HG03196 (cell line): ENCODE results near the gene MAP2K1.
A peak's percentile ranks its signal among the peaks of the same experiment; 100 is the strongest.
"Not testable (repeated sequence)": the region's sequence is repeated elsewhere in the genome, so short reads cannot be mapped to it uniquely, and the experiment has no call there.

Source experiments
- ATAC-seq: cut with Tn5 transposase; IDR thresholded peaks from one replicate; pipeline ENCODE4 v1.9.1; 2021; ENCODE audit not compliant: unreplicated experiment

The MAP2K1 gene

DNA sequence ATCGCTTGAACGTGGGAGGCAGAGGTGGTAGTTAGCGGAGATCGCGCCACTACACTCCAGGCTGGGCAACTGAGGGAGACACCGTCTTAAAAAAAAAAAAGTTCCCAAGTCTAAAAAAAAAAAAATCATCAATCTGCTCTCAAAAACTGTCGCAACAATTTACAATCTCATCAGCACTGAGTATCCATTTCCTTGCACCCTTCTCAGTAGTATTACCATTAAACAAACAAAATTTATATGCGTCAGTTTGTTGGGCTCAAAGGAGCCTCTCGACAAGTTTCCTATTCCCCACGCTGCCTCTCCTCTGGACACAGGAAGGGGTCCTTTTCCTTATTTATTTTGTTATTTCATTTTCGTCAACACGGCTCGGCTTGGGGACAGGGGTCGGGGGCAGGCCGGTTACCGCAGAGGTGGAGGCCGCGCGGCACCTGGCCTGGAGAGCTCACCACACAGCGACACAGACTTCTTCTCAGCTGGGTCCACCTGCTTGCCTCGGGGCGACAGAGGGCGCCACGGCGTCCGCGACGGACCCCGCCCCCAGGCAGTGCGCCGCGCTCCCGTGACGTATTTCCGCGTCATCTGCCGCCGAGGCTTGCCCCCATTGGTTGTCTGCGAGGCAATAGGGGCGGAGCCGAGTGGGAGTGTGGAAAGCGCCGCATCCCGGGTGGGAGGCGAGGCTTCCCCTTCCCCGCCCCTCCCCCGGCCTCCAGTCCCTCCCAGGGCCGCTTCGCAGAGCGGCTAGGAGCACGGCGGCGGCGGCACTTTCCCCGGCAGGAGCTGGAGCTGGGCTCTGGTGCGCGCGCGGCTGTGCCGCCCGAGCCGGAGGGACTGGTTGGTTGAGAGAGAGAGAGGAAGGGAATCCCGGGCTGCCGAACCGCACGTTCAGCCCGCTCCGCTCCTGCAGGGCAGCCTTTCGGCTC lies at the start of gene MAP2K1:
Gene MAP2K1, plus strand, starts transcription at position 709 of the 920 bp plus-strand sequence. CDS start 436 bp downstream, outside the sequence.
- peak; percentile 71 for ATAC-seq

DNA sequence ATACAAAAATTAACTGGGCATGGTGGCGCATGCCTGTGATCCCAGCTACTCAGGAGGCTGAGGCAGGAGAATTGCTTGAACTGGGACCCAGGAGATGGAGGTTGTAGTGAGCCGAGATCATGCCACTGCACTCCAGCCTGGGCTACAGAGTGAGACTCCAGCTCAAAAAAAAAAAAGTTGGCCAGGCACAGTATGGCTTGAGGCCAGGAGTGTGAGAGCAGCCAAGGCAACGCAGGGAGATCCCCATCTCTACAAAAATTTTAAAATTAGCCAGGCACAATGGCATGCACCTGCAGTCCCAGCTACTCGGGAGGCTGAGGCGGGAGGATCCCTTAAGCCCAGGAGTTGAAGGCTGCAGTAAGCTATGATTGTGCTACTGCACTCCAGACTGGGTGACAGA lies 38.2 kb upstream of the MAP2K1 start:
- ATAC-seq, result not testable (repeated sequence)

DNA sequence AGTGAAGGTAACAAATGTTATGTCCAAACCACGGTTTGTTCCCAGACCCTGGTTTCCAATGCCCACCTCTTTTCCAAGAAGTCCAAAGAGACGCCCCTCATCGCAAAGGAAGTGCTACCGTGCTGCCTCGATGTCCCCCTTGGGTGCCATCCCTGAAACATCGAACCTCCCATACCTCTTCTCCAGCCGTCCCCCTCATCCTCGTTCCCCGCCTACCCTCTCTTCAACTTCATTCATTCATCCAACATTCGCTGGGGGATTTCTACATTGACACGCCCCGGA lies 30.7 kb upstream of the MAP2K1 start:
- no peak for ATAC-seq

DNA sequence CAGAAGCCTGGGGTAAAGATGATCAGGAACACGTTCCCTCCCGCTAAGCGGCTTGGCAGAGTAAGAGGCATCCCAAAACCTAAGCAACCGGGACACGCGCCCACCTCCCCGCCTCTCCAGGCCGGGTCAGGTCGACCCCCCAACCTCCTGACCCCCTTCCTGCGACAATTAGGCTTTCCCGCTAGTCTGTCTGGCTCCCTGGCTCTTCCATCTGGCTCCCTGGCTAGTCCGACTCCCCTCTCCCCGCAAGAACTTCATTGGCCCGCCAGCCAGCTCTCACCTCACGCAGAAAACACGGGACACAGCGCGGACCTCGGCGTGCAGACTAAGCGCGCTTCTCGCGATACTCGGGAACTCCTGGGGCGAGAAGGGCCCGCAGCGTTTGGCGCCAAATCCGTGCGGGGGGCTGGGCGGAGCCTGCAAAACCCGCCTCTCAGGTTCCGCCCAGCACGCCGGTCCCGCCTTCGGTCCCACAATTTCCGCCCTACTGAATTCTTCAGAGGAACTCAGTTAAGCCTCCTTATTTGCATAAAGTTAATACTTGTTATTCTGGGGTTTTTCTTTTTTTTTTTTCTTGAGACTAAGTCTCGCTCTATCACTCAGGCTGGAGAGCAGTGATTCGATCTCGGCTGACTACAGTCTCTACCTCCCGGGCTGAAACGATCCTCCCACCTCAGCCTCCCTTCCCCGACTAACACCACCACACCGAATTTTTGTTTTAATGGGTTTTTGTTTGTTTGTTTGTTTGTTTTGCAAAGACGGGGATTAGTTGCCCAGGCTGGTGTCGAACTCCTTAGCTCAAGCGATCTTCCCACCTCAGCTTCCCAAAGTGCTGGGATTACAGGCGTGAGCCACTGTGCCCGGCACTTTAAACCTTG lies 30.1 kb upstream of the MAP2K1 start, which contains the start of gene TIPIN:
Gene TIPIN, minus strand, starts transcription at position 327 of the 878 bp plus-strand sequence. CDS start 3,738 bp downstream, outside the sequence.
- ATAC-seq, result peak; percentile 95

DNA sequence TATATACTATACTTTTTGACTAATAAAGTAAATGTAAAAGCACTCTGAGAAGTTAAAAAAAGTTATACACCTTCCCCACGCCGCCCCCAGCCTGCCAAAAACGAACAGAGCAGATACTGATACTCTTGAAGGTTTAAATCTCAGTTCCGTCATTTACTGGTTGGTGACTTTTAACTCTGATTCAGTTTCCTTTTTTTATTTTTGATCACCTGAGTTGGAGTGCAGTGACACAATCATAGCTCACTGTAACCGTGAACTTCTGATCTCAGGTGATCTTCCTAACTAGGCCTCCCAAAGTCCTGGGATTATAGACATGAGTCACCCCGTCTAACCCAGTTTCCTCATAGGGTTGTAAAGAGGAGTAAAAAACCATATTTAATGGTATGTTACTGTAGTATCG lies 27.0 kb upstream of the MAP2K1 start:
- no peak for ATAC-seq

DNA sequence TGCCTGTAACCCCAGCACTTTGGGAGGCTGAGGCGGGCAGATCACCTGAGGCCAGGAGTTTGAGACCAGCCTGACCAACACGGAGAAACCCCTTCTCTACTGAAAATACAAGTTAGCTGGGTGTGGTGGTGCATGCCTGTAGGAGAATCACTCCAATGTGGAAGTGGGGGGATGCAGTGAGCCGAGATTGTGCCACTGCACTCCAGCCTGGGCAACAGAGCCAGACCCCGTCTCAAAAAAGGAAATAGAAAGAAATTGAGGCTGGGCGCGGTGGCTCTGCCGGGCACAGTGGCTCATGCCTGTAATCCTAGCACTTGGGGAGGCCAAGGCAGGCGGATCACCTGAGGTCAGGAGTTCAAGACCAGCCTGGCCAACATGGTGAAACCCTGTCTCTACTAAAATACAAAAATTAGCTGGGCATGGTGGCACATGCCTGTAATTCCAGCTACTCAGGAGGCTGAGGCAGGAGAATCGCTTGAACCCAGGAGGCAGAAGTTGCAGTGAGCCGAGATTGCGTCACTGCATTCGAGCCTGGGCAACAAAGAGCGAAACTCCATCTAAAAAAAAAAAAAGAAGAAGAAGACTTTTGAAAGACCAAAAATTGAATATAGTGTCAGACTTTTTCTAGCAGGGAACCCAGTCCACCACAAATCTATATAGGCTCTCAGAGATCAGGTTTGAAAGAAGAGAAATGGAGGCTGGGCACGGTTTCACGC lies 24.8 kb upstream of the MAP2K1 start:
- ATAC-seq, result not testable (repeated sequence)

DNA sequence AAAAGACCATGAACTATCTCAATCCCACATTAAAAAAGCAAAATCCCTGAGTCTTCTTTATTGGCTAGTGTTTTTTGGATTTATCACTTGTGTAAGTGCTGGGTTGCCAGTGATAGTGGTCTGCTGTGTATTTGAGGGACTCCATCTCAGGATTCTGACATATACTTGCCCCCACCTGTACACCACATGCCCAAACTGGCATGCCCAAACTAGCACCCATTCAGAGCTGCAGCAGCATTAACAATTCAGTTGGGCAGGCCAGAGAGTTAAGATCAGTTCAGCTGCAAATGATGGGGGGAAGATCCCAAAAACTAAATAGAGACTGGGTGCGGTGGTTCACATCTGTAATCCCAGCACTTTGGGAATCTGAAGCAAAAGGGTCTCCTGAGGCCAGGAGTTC lies 23.9 kb upstream of the MAP2K1 start:
- ATAC-seq, result no peak

DNA sequence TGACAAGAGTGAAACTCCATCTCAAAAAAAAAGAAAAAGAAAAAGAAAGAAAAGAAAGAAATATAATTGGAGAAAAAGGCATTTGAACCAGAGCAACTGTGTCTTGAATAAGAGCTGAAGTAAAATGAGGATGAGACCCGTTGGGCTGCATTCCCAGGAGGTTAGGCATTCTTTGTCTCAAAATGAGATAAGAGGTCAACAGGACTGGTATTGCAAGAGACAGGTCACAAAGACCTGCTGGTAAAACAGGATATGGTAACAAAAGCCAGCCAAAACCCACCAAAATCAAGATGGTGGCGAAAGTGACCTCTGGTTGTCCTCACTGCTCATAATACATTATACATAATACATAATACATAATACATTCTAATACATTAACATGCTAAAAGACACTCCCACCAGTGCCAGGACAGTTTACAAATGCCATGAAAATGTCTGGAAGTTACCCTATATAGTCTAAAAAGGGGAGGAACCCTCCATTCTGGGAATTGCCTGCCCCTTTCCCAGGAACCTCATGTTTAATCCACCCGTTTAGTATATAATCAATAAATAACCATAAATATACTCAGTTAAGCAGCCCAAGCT lies 21.7 kb upstream of the MAP2K1 start:
- ATAC-seq, result no peak

DNA sequence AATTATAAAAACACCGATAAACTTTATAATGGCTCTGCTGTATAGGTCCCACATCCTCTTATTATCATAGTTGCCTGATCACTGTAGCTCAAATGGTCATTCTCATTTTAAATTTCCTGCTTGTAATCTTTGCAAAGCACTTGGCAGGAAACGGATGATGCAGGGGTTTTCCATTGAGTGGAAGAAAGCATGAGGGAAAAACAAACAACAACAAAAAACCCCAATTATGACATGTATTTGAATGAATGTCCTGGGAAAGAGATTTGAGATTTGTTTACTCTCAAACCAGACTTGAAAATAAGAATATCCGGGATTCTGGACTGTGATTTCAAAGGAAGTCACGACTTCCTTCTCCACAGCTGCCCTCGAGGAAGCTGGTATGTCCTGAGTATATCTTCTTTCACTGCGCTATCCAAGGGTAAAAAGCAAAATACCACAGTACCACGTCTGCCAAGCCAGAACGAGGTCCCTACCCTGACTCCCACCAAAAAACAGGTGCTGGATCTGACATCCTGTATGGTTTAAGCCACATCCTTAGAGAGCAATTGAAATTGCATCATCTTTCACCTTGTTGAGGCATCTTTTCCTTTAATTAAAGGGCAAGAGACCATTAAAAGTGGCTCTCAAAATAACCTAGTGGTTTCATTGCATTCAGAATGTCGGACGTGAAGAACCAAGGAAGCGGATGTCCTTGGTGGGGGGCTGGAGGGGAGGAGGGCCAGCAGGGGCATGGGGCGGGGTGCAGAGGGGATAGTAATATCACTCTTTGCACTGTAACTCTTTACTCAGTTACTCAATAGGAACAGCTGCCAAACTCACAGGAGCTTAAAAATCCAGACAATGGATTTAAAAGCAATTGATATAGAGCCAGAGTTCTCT lies 16.7 kb upstream of the MAP2K1 start:
- ATAC-seq, result no peak

DNA sequence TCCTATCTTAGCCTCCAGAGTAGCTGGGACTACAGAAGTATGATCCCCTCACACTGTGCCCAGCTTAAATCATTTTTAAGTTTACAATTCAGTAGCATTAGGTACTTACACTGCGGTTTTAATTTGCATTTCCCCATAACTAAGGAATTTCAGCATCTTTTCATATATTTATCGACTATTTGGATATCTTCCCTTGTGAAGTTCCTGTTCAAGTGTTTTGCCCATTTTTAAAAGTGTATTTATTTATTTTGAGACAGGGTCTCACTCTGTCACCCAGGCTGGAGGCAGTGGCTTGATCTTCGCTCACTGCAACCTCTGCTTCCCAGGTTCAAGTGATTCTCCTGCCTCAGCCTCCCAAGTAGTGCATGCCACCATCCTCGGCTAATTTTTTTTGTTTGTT lies 12.5 kb upstream of the MAP2K1 start:
- no peak for ATAC-seq

DNA sequence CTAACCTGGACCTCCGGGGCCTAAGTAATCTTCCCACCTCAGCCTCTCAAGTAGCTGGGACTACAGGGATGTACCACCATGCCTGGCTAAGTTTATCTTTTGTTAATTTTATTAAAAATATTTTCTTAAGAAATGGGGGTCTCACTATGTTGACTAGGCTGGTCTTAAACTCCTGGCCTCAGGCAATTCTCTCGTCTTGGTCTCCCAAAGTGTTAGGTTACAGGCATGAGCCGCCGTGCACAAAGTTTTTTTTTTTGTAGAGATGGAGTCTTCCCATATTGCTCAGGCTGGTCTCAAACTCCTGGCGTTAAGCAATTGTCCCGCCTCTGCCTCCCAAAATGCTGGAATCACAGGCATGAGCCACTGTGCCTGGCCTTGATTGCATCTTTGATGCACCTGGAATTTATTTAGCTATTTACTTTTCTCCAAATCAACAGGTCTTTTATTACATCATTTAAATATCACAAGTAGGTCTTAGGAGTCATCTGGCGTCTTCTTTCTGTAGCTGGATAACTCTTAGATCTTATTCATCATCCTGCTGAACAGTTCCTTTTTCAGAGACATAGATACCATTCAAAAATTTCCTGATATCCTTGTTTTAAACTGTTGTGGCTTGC lies 7.8 kb upstream of the MAP2K1 start:
- ATAC-seq, result no peak

DNA sequence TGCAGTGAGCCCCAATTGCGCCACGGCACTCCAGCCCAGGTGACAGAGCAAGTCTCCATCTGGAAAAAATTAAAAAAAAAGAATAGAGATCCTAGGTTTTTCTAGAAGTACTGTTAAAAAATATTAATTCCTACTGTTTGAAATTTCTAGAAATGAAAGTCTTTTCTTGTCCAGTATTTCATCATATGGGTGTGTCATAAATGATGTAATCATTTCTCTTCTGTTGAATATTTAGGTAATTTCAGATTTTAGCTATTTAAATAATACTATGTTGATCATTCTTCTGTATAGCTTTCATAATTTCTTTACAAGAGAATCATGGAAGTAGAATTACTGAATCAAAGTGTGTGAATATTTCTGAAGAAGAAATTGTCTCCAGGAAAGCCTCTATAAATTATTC lies 5.3 kb upstream of the MAP2K1 start:
- not testable (repeated sequence) for ATAC-seq

DNA sequence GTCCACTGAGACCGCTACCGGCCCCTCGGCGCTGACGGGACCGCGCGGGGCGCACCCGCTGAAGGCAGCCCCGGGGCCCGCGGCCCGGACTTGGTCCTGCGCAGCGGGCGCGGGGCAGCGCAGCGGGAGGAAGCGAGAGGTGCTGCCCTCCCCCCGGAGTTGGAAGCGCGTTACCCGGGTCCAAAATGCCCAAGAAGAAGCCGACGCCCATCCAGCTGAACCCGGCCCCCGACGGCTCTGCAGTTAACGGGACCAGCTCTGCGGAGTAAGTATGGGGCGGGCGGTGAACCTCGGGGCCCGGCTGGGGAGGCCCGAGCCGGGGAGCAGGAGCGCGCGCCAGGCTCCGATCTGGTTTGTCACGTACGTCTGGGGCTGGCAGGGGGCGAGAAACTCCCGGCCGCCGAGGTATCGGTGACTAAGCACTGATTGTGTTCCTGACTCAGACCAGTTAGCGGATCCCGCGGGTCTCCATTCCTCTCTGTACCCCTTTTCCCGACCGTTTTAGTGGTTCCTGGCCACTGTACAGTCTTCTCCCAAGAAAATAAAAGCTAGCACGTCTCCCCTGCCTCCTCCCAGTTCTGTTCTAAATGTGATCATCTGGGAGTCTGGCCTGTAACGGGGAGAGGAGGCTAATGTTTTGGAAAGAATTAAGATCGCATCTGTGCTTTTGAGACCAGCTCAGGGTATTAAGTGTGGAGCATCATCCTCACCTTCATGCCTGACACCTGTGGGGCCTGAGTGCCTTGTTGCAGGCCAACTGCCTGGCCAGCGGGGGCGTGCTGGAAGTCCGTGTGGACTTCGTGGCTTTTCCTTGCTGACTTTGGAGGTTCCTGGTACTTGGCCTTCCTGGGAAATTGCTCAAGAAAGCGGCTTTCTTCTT lies 691 bp downstream of the MAP2K1 start:
- peak; percentile 26 for ATAC-seq

DNA sequence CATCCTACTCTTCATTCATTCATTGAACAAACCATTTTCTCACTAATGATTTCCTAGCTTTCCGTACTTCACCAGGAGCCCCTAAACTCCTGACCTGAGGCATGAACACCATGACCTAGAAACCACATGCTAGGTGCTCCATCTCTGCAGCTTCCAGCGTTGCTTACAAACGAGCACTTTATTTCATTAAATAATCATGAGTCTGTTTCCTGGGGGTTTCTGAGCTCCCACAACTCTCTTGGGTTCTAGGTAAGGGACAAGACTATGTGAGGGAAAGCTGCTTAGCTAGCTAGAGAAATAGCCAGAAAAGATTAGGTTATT lies 1.3 kb downstream of the MAP2K1 start:
- ATAC-seq, result no peak

DNA sequence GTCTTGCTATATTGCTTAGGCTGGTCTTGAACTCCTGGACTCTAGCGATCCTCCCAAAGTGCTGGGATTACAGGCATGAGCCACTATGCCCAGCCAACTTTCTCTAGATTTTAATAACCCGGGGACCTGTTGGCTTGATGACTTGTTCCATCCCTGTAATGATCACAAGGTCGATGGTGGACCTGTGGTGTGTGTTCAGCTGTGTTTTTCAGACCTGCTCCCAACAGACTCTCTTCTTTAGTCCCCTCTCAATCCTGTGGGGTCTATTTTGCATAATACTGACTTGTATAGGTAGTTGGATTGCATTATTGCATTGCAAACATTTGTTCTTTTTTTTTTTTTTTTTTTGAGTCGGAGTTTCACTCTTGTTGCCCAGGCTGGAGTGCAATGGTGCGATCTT lies 1.9 kb downstream of the MAP2K1 start:
- no peak for ATAC-seq

DNA sequence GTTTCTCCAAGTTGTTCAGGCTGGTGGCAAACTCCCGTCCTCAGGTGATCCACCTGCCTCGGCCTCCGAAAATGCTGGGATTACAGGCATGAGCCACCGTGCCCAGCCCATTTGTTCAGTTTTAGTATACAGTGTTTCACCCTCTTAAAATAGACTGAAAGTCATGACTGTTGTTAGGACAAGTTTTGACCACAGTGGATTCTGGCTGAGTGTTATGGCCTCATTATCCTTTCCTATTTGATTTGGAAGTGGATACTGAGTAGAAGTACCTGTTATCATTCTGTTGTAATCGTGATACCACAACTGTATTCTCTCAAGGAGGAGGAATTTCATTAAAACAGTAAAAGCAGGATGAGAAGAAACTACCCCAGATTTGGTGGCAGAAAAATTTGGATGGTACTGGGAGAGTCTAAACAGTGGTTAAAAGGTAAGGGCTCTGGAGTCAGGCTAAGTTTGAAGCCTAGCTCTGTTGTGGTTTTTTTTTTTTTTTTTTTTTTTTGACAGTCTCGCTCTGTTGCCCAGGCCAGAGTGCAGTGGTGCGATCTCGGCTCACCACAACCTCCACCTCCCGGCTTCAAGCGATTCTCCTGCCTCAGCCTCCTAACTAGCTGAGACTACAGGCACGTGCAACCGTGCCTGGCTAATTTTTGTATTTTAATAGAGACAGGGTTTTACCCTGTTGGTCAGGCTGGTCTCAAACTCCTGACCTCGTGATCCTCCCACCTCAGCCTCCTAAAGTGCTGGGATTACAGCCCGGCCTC lies 2.6 kb downstream of the MAP2K1 start:
- ATAC-seq, result no peak

DNA sequence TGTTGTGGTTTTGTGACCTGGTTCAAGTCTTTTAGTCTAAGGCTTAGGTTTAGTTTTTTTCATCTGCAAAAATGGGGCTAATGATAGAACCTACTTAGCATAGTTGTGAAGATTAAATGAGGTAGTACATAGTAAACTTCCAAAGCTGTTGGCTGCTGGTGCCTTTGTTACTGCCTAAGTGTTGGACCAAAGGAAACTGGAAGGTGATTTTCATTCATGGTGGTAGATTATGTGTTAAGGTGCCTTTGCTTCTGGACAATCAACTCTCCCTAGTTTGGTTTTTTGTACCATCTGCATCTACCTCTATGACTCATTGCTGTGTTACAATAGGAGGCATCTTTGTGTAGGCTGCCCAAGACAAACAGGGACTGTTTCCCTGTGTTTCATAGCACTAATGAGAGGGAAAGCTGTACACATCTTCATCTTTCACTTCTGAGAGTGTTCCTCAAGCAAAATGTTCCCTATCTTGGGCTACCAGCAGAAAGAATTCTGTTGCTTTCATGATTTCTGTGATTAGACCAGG lies 3.2 kb downstream of the MAP2K1 start:
- no peak for ATAC-seq

DNA sequence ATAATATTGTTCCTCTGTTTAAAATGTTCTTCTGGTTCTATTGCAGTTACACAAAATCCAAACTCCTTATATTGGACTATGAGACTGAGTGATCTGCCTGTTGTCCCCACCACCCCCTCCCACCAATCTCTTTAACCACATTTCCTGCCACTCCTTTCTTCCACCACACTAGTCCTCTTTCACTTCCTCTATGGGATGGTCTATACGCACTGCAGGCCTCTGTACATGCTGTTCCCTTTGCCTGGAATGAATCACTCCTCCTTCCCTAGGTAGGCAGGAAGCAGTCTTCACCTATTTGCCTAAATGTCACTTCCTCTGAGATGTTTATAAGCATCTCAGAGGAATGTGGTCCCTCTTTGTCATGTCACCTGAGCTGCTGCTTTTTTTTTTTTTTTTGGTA lies 4.0 kb downstream of the MAP2K1 start:
- ATAC-seq, result no peak
